Colonic mucosa (tissue), 4 donors: ENCODE data around the gene CD99. TPM values are rescaled to one million over a fixed set of nuclear protein-coding genes. Genes with fewer than 3 reads are reported as not detected.
"Not testable (repeated sequence)": the region's sequence is repeated elsewhere in the genome, so short reads cannot be mapped to it uniquely, and the experiment has no call there.

Experiments
- DNase-seq: peaks from one replicate; pipeline ENCODE4 v3.0.0-alpha.2; 2020
- H3K27ac ChIP-seq: fragments of 200-600 bp; one replicate; pipeline ENCODE4 v1.8.0; 2021
- H3K27me3 ChIP-seq: fragments of 200-600 bp; one replicate; pipeline ENCODE4 v1.8.0; 2021
- H3K36me3 ChIP-seq: fragments of 200-600 bp; one replicate; pipeline ENCODE4 v1.8.0; 2021
- H3K4me1 ChIP-seq: fragments of 200-600 bp; one replicate; pipeline ENCODE4 v1.8.0; 2021; ENCODE audit warnings: mild to moderate bottlenecking
- H3K4me3 ChIP-seq: fragments of 200-600 bp; one replicate; pipeline ENCODE4 v1.8.0; 2021
- H3K9ac ChIP-seq, 2 donors: one replicate each; pipeline ENCODE4 v1.7.0; 2013; ENCODE audit warnings: control low read depth in 2 of 2, low read depth in 2 of 2, low read length in 2 of 2
- H3K9me3 ChIP-seq: fragments of 200-600 bp; one replicate; pipeline ENCODE4 v1.8.0; 2021
- CTCF ChIP-seq: fragments of 200-600 bp; IDR thresholded peaks from one replicate; pipeline ENCODE4 v1.8.0; 2022; ENCODE audit warnings: antibody characterized with exemption, mild to moderate bottlenecking
- intact Hi-C: fragments of 100-400 bp; cut with DNase I; formaldehyde crosslinking; loops from one replicate; pipeline ENCODE4 v1.14.1; 2022
- total RNA-seq, 2 donors: library from RNA; stranded (reverse); fragmentation: NEBNext Ultra II Directional in 1 of 2; extraction: Animal tissue kit (Norgen Biotek cat#: 25700) in 1 of 2; gene quantifications; one replicate each; pipeline ENCODE4 v1.2.1, GENCODE V29; 2021
- donor health status: healthy.
- donor health status: DM: no; HTN: no; CAD: no.
- donor health status: DM: no; HTN: no; CAD: no.

The CD99 gene
- total RNA-seq, 2 donors from 2014 or later: 168 to 202 TPM

GRCh38 chrX:2665387-2666304 lies 25.4 kb upstream of the CD99 start:
- Histone ChIP-seq H3K36me3 (no peaks in the 10 kb centered on the region), H3K27ac (no peak overlapping the region), H3K27me3 (no peaks in the 10 kb centered on the region), H3K4me3 (no peak overlapping the region), H3K9me3 (no peaks in the 10 kb centered on the region), H3K9ac (no peak overlapping the region), H3K4me1 (no peaks in the 10 kb centered on the region)
- DNase-seq: no peak
- no peak for TF ChIP-seq CTCF
- intact Hi-C loops: no loop called here

DNA sequence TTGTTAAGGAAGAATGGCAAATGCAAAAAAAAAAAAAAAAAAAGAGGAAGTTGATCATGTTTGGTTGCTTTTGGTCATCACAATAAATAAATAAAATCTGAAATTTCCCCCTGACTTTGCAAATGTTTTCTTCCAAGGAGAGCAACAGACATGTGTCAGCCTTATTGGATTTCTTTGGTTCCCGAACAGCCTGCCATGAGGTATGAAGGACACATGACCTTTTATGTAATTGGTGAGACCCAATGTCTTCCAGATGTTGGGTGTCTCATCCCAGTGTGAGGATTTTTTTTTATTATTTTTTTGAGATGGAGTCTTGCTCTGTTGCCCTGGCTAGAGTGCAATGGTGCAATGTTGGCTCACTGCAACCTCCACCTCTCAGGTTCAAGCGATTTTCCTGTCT lies 24.6 kb upstream of the CD99 start:
- intact Hi-C loops: no loop called here
- H3K4me1 ChIP-seq: no peaks in the 10 kb centered on the region
- no peaks in the 10 kb centered on the region for H3K36me3 ChIP-seq
- H3K9me3 ChIP-seq: no peaks in the 10 kb centered on the region
- no peak overlapping the region for H3K27ac ChIP-seq
- no peak for TF ChIP-seq CTCF
- no peak for DNase-seq
- H3K27me3 ChIP-seq: no peaks in the 10 kb centered on the region
- H3K9ac ChIP-seq: no peak overlapping the region
- no peak overlapping the region for H3K4me3 ChIP-seq

DNA sequence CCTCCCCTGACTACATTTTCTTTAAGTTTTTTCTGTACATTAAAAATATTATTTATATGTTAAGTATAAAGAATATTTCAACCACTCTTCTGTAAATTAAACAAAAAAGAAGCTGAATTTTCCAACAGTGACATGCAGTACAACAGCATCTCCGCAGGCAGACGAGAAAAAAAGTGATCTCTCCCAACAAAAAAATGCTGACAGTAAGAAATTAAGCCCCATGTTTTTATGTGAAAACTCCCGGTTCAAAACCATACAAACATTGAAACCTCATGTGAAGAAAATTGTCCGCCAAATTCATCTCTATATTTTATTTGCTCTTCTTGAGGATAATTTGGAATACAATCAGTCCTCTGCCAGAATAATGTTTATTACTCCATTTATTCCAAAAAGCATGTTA lies 20.1 kb upstream of the CD99 start:
- no peak for DNase-seq
- intact Hi-C loops: no loop called here
- Histone ChIP-seq H3K27ac (no peak overlapping the region), H3K4me1 (no peaks in the 10 kb centered on the region), H3K9ac (no peak overlapping the region), H3K27me3 (no peaks in the 10 kb centered on the region), H3K9me3 (no peaks in the 10 kb centered on the region), H3K36me3 (no peaks in the 10 kb centered on the region), H3K4me3 (no peak overlapping the region)
- no peak for TF ChIP-seq CTCF

DNA sequence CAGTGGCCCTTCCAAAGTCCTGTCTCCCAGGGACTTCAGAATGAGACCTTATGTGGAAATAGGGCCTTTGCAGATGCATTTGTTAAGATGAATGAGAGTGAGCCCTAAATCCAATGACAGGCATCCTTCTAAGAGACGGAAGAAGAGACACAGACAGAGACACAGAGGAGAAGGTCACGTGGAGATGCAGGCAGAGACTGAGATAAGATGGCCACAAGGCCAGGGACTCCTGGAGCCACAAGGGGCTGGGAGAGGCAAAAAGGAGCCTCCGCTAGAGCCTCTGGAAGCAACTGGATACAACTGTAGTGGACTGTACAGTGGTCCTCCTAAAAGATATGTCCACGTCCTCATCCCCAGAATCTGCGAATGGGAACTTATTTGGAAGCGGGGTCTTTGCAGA lies 19.0 kb upstream of the CD99 start:
- Histone ChIP-seq H3K9ac (no peak overlapping the region), H3K27ac (no peak overlapping the region)
- intact Hi-C loops: no loop called here

DNA sequence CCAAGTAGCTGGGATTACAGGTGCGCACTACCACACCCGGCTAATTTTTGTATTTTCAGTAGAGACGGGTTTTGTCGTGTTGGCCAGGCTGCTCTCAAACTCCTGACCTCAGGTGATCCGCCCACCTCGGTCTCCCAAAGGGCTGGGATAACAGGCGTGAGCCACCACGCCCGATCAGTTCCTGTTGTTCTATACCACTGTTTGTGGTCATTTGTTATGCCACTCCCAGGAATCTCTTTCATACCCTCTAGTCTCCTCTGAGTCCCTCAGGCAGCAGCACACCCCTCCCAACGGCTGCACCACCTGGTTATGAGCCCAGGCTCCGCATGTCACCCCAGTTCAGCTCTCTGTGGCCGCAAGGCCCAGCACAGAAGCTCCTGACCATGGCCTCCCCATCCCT lies 17.5 kb upstream of the CD99 start:
- H3K4me3 ChIP-seq: no peak overlapping the region
- intact Hi-C loops: no loop called here
- TF ChIP-seq CTCF: no peak
- no peaks in the 10 kb centered on the region for H3K4me1 ChIP-seq
- no peak overlapping the region for H3K9ac ChIP-seq
- H3K27ac ChIP-seq: no peak overlapping the region
- H3K9me3 ChIP-seq: no peaks in the 10 kb centered on the region
- DNase-seq: no peak
- no peaks in the 10 kb centered on the region for H3K36me3 ChIP-seq
- H3K27me3 ChIP-seq: no peaks in the 10 kb centered on the region

More for the DNA sequence above, 19.0 kb upstream of the CD99 start:
- H3K4me3 ChIP-seq: no peak overlapping the region
- H3K36me3 ChIP-seq: no peaks in the 10 kb centered on the region
- no peaks in the 10 kb centered on the region for H3K27me3 ChIP-seq
- TF ChIP-seq CTCF: no peak
- H3K4me1 ChIP-seq: no peaks in the 10 kb centered on the region
- no peaks in the 10 kb centered on the region for H3K9me3 ChIP-seq
- DNase-seq: no peak

- H3K4me1 ChIP-seq, DNase-seq, H3K36me3 ChIP-seq, H3K9ac ChIP-seq, H3K9me3 ChIP-seq, H3K4me3 ChIP-seq, intact Hi-C loops, H3K27ac ChIP-seq, H3K27me3 ChIP-seq: not testable (repeated sequence)
These were observed 15.4 kb upstream of the CD99 start for GRCh38 chrX:2675657-2676200.
